GM18951 (cell line): ENCODE results near the gene RABGAP1L.
"Not testable (repeated sequence)": the region's sequence is repeated elsewhere in the genome, so short reads cannot be mapped to it uniquely, and the experiment has no call there.

Experiments
- POLR2A ChIP-seq: IDR thresholded peaks from 4 replicates; pipeline ENCODE4 v1.6.1; 2011; ENCODE audit warnings: mild to moderate bottlenecking; ENCODE audit not compliant: insufficient read length, insufficient read depth; ENCODE audit errors: extremely low read depth
- in situ Hi-C: fragments of 300-500 bp; cut with MboI; formaldehyde crosslinking; loops from one replicate; pipeline ENCODE4 v1.12.0; 2022; ENCODE audit warnings: low sequenced_read_pairs, mixed read lengths, inconsistent platforms; ENCODE audit not compliant: unreplicated experiment

Gene RABGAP1L

DNA sequence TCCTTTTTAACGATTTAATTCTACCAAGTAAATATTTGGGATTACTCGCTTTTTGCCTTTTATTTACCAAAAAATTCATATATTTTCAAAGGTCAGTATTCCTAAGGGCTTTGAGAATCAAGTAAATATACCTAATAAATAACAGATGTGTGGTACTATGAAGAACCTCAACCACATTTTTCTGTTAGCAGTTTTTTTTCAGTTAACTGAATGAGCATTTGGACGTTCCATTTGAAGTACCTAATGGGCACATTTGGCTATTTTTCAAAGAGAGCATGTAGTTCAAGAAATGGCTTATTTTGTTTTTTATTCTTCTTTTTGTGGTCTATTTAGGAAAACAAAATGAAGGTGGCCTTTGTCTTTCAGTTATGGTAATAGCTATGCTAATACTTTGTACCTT, 541.5 kb downstream of the RABGAP1L start:
- TF ChIP-seq POLR2A: no peak
- in situ Hi-C loops: no loop called here

DNA sequence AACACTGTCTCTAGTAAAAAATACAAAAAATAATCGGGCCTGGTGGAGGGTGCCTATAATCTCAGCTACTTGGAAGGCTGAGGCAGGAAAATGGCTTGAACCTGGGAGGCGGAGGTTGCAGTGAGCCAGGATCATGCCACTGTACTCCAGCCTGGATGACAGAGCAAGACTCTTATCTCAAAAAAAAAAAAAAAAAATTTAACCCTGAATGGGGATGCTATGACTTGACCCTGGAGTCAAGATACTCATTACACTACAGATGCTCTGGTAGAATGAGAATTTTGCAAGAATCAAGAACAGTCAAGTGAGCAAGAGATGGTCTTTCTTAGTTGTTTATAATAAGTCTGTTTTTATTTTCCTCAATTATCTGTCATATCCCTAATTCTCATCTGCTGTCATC, 542.2 kb downstream of the RABGAP1L start:
- in situ Hi-C loops: no loop called here
- no peak for TF ChIP-seq POLR2A

DNA sequence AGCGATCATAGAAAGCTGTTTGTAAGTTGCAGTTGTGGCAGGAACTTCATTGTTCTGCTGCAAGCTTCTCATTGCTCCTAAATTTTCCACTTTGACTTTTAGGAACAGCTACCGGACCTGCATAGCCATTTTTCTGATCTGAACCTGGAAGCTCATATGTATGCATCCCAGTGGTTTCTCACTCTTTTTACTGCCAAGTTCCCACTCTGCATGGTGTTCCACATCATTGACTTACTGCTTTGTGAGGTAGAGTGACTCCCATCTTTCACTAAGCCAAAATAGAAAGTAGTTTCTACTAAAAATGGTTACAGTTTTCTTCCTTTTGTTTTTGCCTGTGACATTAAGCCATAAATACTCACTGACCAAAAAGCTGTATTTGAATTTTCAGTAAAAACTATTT, 542.7 kb downstream of the RABGAP1L start:
- in situ Hi-C loops: no loop called here

DNA sequence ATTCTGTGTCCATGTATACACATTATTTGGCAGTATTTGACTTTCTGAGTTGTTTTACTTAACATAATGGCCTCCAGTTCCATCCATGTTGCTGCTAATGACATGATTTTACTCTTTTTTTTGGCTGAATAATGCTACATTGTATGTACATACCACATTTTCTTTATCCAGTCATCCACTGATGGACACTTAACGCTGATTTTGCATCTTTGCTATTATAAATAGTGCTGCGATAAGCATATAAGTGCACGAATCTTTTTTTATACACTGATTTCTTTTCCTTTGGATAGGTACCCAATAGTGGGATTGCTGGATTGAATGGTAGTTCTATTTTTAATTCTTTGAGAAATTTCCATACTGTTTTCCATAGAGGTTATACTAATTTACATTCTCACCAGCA, 544.0 kb downstream of the RABGAP1L start:
- no peak for TF ChIP-seq POLR2A
- in situ Hi-C loops: no loop called here

More for the DNA sequence above, 542.7 kb downstream of the RABGAP1L start:
- TF ChIP-seq POLR2A: no peak

DNA sequence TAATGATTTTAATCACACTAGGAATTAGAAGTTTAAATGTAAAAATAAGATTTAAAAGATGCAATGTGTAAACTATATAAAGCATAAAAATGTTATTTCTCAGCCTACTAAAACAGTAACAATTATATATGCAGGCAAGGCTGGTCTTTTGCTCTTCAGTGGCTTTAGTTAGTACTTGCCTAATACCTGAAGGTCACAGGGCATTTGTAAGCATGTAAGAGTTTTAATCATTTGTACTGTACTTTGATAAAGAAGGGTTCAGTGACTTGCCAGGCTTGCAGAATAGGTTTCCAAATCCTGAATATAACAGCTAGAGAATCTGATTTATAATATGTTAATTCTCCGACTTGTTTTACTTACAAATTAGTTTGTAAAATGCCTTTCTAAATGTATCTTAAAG, 545.0 kb downstream of the RABGAP1L start:
- no peak for TF ChIP-seq POLR2A
- in situ Hi-C loops: no loop called here

DNA sequence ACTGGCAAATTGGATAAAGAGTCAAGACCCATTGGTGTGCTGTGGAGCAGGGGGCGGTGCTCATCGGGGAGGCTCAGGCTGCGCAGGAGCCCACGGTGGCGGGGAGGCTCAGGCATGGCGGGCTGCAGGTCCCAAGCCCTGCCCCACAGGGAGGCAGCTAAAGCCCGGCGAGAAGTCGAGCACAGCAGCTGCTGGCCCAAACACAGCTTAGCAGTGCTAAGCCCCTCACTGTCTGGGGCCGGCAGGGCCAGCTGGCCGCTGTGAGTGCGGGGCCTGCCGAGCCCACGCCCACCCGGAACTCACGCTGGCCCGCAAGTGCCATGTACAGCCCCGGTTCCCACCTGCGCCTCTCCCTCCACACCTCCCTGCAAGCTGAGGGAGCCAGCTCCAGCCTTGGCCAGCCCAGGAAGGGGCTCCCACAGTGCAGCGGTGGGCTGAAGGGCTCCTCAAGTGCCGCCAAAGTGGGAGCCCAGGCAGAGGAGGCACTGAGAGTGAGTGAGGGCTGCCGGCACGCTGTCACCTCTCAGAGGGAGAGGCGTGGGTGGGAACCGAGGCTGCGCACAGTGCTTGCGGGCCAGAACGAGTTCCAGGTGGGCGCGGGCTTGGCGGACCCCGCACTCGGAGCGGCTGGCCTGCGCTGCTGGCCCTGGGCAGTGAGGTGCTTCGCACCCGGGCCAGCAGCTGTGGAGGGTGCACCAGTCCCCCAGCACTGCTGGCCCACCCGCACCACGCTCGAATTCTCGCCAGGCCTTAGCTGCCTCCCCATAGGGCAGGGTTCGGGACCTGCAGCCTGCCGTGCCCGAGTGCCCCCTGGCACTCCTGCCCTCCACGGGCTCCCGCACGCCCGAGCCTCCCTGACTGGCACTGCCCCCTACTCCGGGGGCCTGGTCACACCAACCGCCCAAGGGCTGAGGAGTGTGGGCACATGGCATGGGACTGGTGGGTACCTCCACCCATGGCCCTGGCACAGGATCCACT, 551.8 kb downstream of the RABGAP1L start:
- TF ChIP-seq POLR2A: no peak
- in situ Hi-C loops: no loop called here

DNA sequence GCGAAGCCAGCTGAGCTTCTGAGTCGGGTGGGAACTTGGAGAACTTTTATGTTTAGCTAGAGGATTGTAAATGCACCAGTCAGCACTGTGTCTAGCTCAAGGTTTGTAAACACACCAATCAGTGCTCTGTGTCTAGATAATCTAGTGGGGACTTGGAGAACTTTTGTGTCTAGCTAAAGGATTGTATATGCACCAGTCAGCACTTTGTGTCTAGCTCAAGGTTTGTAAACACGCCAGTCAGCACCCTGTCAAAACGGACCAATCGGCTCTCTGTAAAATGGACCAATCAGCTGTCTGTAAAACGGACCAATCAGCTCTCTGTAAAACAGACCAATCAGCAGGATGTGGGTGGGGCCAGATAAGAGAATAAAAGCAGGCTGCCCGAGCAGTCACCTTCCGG, 552.5 kb downstream of the RABGAP1L start:
- in situ Hi-C loops: not testable (repeated sequence)

DNA sequence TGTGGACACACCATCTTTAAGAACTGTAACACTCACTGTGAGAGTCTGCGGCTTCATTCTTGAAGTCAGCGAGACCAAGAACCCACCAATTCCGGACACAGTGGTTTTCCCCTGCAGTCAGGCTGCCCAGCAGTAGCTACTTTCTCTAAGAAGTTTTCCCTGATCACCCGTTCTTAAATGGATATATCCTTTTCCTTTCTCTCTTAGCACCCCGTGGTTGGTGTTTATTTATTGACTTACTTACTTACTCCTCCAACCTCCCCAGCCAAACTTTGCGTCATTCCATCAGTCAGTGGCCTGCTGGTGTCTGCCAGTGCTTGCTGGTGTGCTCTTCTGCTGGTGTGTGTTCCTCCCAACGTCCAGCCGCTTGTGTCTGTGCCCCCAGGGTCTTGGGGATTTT, 553.2 kb downstream of the RABGAP1L start:
- TF ChIP-seq POLR2A: no peak
- in situ Hi-C loops: no loop called here

DNA sequence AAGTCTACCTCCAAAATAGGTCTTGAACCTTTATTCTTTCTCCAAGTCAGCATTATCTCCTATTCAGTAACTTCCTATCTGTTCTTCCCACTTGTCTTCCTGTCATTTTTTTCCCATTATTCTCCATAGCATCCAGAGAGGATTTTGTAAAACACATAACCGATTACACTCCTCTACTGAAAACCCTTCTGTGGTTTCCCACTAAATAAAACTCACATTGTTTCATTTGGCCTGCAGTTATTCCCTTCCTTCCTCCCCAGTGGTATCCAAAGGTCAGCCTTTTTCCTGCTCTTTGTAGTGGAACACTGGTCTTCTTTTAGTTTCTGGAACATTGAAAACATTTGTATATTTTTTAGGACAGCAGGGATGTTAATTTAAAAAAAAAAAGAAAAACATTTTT, 554.5 kb downstream of the RABGAP1L start:
- no peak for TF ChIP-seq POLR2A
- in situ Hi-C loops: no loop called here

DNA sequence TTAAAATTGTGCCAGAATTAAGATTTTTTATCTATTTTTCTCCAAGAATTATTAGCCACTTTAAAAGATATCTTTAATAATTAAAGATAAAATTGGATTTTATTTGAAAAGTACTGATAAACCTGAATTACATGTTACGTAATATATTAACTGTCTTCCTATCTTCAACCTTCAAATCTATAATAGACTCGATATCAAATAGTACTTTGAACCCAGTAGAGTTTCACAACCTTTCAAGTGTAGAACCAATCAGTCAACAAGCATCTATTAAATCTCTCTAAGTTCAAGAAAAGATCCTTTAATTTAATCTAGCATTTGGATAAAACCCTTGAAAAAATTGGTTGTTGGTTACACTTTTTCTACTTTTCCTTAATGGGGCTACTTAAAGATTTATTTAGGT, 559.9 kb downstream of the RABGAP1L start:
- no peak for TF ChIP-seq POLR2A
- in situ Hi-C loops: no loop called here

DNA sequence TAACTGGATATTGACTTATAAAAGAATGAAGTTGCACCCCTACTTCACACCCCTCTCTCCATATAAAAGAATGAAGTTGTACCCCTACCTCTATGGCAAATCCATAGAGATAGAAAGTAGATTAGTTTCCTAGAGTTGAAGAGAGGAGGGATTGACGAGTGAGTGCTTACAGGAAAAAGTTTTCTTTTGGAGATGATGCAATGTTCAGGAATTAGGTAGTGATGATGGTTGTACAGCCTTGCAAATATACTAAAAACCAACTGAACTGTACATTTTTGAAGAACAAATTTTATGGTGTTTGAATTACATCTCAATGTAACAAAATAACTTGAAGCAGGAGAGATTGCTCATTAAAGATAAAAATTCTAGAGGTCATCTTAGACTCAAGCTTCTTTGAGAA, 561.3 kb downstream of the RABGAP1L start:
- no peak for TF ChIP-seq POLR2A
- in situ Hi-C loops: no loop called here

DNA sequence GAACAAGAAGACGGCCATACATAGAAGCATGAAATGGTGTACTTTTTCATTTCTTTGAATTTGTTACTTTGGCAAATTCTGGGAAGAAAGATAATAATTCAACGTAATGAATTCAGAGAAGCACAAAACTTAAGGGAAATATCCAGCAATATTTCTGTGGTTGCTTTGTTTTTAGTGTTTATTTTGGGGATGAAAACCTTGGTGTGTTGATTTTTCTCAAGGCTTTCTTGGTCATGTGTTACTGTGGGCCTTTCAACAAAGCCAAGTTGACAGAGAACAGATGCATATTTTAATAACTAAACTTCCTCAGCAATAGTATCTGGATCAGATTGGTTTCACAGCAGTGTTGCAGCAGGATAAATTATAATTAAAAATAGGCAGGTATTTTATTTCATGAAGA, 561.9 kb downstream of the RABGAP1L start:
- in situ Hi-C loops: no loop called here
- no peak for TF ChIP-seq POLR2A

DNA sequence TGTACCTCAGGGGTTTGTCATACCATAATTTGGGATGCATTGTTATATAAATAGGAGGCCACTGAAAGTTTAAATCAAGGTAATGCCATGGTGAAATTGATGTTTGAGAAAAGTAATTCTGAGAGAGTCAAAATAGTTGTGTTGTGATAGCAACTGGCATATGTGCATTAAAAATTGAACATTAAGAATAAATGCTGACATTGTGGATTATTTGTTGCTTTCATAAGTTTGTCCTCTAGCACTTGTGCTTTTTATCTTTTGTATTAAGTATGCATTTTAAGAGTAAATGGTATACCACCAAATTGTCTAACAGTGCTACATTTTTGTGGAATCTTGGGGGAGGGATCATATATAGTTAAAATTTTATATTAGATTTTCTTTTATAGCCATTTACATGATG, 564.5 kb downstream of the RABGAP1L start:
- in situ Hi-C loops: no loop called here
- no peak for TF ChIP-seq POLR2A

DNA sequence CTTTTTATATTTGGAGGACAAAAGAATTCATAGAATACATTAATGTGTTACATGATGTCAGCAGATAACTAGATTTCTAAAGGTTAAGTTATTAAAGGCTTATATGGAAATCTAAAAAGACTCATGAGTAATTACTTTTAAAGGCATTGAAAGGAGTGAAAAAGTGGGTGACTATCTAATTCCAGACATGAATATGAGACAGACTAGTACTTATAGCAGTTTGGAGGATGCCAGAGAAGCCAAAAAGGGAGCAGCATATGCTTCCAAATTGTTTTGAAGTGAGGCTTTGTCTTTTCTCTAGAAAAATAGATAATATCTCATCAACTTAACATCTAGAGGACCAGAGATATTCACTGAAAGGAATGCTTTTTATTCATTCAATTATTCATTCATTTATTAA, 564.9 kb downstream of the RABGAP1L start:
- in situ Hi-C loops: no loop called here

More for the DNA sequence above, 564.9 kb downstream of the RABGAP1L start:
- no peak for TF ChIP-seq POLR2A
